NCI-H2107 treated with DMSO at 0.1 percent for 48 hours (cell line): ENCODE measurements around the gene PRR35.

Source experiments
- DNase-seq: peaks from one replicate; lab custom pipeline; 2025; ENCODE audit not compliant: unreplicated experiment; lab: John Stamatoyannopoulos, UW

Gene PRR35

DNA sequence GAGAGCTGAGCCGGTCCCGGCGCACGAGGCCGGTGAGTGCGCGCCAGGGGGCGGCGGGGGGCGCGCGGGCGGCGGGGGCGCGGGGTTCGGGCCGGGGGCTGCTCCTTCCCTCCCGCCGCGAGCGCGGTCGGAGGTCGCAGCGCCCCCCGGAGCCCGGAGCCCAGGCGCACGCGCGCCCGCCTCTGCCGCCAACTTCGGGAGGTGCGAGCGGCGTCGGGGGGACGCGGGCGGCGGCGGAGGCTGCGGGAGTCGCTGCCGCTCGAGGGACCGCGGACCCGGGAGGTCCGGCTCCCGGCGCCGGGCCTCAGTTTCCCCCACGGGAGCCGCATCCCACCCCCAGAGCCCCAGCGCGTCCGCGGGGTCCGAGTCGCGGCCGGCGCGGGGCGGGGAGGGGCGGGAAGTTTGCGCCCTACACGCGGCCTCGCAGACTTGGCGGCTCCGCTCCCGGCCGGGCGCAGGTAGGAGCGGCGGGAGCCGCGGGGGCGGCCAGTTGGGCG, at the start of gene PRR35:
TSS of gene PRR35 (plus strand) at position 191 of the 497 bp plus-strand sequence. CDS start 2,901 bp downstream, outside the sequence.
- DNase-seq = no peak

DNA sequence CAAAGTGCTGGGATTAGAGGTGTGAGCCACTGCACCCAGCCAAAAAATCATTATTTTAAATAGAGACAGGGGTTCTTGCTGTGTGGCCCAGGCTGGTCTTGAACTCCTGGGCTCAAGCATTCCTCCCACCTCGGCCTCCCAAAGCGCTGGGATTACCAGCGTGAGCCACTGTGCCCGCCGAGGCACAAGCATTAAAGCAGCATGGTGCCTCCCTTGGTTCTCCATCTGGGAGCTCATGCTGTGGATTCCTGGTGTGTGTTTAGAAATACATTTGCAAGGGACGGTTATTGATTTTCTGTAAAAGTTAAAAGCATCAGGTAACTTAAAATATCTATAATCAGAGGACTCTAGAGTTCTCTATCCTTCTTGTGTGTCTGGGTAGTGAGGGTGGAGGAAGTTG, 47.4 kb upstream of the PRR35 start:
- no peak for DNase-seq

DNA sequence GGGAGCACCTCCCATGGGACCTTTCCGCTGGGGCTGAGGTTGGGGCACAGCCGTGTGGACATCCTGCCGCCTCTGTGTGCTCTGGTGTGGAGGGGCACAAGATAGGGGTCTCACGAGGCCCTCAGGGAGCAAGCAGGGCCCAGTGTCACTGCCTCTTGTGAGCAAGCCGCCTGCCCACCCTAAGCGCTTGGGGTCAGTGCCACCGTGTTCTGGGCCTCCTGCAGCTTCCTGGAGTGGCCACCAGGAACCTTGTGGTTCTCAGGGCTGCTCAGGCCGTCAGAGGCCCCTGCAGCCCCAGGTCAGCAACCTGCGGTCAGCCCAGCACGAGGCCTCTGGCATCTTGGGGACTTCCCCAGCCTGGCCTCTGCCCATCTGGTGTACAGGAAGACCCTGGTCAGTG, 46.2 kb upstream of the PRR35 start:
- DNase-seq = no peak

DNA sequence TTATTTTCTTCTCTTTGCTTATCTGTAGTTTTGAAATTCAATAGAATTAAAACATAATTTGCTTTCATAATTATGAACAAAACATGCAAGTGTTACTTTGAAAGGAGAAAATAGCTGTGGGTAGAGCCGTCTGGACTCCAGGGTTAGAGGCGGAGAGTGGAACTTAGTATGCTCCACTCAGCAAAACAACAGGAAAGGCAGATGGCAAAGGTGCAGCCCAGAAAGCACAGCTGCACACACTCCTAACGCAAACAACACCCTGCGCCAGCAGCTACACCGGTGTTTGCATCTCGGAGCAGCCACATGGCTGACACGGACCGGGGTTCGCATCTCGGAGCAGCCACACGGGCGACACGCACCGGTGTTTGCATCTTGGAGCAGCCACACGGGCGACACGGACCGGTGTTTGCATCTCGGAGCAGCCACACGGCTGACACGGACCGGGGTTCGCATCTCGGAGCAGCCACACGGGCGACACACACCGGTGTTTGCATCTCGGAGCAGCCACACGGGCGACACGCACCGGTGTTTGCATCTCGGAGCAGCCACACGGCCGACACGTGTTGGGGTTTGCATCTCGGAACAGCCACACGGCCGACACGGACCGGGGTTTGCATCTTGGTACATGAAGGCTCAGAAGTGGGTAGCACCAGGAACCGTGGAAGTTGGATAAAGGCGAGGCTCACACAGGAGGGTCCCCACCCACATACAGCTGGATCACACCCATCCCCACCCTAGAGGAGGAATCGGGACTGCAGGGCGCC, 44.8 kb upstream of the PRR35 start:
- DNase-seq = no peak

- DNase-seq = no peak
These were observed 44.3 kb upstream of the PRR35 start for GRCh38 chr16:515939-516226.

DNA sequence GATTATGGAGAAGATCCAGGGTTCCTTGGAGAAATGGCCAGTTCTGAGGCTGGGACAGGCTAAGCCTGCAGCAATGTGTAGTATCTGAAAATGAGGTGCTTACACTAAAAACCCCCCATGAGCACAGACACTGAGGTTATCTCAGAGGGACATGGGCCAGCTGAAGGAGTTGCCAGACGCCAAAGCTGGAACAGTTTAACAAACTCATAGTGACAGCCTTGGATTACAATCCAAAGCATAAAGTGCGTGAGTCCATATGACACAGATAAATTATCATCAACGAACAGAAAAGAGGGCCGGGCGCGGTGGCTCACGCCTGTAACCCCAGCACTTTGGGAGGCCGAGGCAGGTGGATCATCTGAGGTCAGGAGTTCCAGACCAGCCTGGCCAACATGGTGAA, 43.9 kb upstream of the PRR35 start:
- DNase-seq = no peak

DNA sequence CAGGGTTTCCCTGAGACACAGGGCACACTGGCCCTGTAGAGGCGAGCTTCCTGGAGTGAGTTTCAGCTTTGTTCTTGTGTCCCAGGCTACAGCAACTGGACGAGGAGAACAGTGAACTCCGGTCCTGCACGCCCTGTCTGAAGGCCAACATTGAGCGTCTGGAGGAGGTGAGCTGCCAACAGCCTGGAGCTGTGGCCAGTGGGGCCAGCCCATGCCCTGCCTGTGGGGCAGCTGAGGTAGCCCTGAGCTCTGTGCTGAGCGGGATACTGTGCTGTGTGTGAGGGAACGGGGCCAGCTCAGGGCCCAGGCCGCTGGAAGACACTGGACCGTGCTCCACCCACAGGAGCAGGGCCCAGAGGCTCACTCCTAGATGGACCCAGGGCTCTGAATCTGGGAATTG, 41.3 kb upstream of the PRR35 start:
- DNase-seq = no peak

DNA sequence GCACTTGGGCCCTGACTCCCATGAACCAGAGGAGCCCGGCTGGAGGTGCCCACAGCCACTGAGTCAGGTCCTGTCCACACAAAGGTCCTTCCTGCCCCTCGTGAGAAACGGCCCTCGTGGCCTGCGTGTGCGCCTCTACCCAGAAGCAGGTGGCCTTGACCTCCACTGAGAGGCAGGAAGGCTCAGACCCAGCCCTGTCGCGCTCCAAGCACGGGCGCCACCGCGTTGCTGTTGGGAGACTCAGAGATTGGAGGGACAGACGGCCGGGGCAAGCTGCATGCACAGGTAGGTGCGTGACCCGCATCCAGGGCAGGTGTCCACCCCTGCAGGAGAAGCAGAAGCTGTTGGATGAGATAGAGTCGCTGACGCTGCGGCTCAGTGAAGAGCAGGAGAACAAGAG, 40.8 kb upstream of the PRR35 start:
- DNase-seq = no peak

DNA sequence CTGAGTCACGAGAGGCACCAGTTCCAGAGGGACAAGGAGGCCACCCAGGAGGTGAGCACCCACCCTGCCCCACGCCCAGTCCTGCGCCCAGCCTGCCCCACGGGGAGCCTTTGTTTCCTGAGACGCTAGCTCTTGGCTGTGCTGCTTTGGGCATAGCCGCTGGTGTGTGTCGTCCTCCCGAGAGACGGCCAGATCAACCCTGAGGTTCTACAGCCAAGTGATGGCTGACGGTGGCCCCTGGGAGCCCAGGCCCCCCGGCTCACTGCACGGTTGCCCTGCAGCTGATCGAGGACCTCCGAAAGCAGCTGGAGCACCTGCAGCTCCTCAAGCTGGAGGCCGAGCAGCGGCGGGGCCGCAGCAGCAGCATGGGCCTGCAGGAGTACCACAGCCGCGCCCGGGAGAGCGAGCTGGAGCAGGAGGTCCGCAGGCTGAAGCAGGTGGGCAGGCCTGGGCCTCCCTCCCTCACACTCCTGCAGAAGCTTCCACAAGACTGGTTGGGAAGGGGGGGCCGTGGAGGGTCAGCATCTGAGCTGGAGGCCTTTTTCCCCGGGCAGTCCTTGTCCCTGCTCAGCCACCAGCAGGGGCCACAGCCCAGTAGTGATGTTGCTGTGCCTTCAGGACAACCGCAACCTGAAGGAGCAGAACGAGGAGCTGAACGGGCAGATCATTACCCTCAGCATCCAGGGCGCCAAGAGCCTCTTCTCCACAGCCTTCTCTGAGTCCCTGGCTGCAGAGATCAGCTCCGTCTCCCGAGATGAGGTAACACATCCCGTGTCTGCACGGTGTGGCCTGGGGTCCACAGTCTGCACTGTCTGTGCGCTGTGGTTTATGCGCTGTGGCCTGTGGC, 40.1 kb upstream of the PRR35 start:
- no peak for DNase-seq

DNA sequence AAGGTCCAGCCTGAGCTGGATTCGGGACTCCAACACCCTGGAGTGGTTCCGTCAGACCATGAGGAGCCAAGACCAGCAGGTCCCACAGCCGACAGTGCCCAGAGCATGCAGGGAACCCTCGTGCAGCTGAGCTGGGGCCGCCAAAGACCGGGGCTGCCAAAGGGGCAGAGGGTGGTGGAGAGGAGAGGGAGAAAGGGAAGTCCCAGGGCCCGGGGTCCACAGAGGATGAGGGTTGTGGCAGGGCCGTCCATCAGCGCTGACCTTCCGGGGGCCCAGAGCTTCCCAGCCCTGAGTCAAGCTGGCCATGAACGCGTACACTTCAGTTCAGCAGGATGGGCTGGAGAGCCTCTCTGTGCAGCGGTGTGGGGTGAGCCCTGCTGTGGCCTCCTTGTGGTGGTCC, 39.3 kb upstream of the PRR35 start:
- DNase-seq = no peak

DNA sequence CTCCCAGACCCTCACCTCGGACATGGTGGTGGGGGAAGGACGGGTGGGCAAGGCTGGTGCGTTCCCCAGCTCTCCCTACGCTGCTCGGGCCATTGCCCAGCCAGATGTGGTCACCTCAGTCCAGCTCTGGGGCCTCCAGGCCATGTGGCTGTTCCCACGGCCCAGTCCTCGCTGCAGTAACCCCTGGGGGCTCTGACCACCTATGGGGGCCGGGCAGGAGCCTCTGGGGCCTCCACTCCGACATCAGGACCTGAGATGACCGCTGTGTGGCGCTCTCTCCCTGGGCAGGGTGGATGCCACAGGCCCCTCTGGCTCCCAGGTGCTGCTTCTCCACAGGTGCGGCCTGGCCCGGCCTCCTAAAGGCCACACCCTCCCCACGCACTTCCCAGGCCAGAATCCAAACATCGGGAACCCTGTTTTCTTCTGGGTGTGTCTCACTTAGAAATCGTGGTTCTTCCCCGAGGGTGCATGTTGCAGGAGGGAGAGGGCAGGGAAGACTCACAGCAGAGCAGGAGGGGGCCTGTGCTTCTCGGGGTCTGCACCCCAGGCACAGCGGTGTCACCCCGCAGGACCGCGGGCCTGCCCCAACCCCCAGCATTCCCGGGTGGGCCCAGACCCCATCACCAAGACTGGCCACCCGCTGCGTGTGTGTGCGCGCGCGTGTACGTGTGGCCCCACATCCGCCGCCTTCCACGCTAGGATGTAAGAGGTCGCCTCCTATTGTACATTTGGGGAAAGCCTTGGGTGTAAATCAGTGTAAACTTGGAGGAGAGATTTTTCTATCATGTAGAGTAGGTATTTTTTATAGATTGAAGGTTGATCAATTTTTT, 38.6 kb upstream of the PRR35 start:
- DNase-seq = no peak

DNA sequence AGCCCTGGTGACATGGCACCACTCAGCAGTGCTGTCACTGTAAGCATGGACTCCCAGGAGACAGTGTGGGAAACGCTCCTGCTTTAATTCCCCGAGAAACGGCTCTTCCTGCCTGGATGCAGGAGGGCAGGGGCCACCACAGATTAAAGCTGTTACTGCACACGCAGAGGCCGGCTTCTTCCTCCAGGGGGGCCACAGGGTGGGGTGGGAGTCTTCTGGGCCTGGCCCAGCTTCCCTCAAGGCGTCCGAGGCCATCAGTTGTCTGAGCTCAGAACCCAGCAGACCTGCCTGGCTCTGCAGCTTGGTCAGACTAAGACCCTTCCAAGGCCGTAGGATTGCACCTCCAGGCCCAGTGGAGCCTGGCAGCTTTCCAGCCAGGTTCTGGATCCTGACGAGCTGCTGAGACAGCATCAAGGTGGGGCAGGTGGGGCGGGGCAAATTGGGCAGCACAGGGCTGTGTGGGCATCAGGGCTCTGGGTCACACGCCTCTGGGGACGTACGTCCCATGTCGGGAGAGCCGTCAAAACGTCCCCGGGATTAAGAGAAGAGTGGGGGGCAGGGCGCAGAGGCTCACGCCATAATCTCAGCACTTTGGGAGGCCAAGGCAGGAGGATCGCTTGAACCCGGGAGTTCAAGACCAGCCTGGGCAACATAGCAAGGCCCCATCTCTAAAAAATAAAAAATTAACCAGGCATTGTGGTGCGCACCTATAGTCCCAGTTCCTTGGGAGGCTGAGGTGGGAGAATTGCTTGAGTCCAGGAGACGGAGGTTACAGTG, 37.7 kb upstream of the PRR35 start:
- no peak for DNase-seq

- no peak for DNase-seq
These were observed 37.0 kb upstream of the PRR35 start for GRCh38 chr16:523097-523741.

DNA sequence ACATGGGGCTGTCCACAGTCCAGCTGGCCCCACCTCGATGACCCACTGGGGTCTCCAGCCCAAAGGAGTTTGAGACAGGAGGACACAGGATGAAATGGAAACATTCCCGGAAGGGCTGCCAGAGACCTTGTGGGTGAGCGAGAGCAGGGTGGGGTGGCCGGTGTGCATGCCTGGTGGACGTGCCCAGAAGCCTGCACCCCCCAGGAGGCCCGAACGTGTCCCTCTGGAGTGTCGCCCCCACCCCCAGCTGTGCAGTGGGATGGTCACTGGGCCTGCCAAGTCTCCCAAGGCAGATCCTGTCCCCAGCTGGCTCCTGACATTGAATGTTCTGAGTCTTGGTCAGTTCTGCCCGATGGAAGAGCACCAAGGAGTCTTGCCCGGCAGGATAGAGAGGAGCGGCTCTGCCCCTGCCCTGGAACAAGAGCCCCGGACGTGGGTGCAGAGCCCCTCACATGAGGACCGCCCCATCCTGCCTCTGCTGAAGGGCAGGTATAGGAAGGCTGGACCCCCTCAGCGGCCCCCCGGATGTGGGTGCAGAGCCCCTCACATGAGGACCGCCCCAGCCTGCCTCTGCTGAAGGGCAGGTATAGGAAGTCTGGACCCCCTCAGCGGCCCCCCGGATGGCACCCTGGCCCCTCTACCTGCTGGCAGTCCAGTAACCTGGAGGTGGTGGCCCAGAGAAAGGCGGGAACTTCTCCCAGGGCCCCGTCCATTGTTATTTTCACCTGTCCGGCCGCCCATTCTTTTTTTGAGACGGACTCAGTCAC, 35.7 kb upstream of the PRR35 start:
- DNase-seq = no peak

DNA sequence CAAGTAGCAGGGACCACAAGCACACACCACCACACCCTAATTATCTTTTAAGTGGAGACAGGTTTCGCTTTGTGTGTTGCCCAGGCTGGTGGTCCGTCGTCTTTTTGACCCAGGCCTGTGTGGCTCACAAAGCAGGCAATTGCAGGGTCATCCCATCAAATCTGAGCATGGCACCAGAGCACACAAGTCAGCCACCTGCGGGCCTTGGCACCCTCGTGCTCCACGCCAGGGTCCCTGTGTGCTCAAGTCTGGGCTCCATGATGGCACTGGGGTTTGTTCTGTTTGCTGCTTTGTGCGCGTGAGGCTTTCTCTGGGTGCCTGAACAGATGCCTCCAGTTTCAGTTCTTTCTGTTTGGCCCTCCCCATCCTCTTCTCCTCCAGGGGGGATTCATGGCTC, 35.1 kb upstream of the PRR35 start:
- DNase-seq = no peak

- no peak for DNase-seq
These were observed 34.5 kb upstream of the PRR35 start for GRCh38 chr16:525520-526180.

- DNase-seq = no peak
These were observed 33.8 kb upstream of the PRR35 start for GRCh38 chr16:526181-527014.
